Lower lobe of right lung (tissue), 2 donors: ENCODE measurements around the gene APOB. TPM values are rescaled to one million over a fixed set of nuclear protein-coding genes. Genes with fewer than 3 reads are reported as not detected.

Experiments
- ATAC-seq, 2 donors: fragments of 200-7000 bp; cut with Tn5 transposase; one replicate each; pipeline ENCODE4 v1.9.1; 2020 to 2022; ENCODE audit warnings: mild to moderate bottlenecking in 2 of 2, moderate library complexity in 2 of 2
- DNase-seq: peaks from one replicate; pipeline ENCODE4 v3.0.0-alpha.2; 2020
- H3K27ac ChIP-seq: fragments of 200-600 bp; one replicate; pipeline ENCODE4 v1.8.0; 2022
- H3K27me3 ChIP-seq: fragments of 200-600 bp; one replicate; pipeline ENCODE4 v1.8.0; 2022; ENCODE audit warnings: low read depth
- H3K36me3 ChIP-seq: fragments of 200-600 bp; one replicate; pipeline ENCODE4 v1.8.0; 2022; ENCODE audit warnings: mild to moderate bottlenecking
- H3K4me1 ChIP-seq: fragments of 200-600 bp; one replicate; pipeline ENCODE4 v1.8.0; 2022
- H3K4me3 ChIP-seq: fragments of 200-600 bp; one replicate; pipeline ENCODE4 v1.8.0; 2022; ENCODE audit warnings: mild to moderate bottlenecking
- H3K9me3 ChIP-seq: fragments of 200-600 bp; one replicate; pipeline ENCODE4 v1.8.0; 2022
- CTCF ChIP-seq: fragments of 200-600 bp; IDR thresholded peaks from one replicate; pipeline ENCODE4 v1.8.0; 2022; ENCODE audit warnings: antibody characterized with exemption, mild to moderate bottlenecking
- intact Hi-C: fragments of 100-400 bp; cut with DNase I; formaldehyde crosslinking; loops from one replicate; pipeline ENCODE4 v1.11.0; 2022
- total RNA-seq: library from RNA; stranded (reverse); fragmentation: NEBNext Ultra II Directional; extraction: Animal tissue kit (Norgen Biotek cat#: 25700); gene quantifications from one replicate; pipeline ENCODE4 v1.2.1, GENCODE V29; 2021
- donor health status: DM: no; HTN: yes; CAD: no; lungs with severe emphysema.

The APOB gene
- total RNA-seq, 1 donor from 2014 or later = 0.53 TPM

DNA sequence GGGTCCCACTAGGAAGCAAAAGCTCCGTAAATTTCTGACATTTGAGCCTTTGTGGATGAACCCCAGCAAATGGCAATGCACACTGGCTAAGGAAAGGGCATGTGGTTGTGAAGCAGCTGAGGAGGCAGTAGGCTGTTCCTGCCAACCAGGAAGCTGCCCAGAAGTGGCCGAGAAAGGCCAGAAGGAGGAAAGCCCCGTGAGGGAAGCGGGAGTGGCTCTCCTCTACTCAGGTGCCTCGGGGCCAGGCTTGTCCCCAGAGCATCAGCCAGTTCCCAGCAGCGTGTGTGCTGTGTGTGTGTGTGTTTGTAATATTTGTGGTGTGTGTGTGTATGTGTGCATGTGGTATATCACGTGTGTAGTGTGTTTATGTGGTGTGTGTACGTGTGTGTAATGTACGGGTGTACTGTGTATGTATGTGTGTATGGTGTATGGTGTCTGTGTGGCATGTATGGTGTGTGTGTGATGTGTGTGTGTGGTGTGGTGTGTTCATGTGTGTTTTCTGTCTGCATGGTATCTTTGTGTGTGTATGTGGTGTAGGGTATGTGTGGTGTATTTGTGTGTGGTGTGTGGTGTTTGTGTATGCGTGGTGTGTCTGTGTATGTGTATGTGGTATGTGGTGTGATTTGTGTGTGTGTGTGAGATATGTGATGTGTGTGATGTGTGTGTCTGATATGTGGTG is 90.6 kb downstream of the APOB start:
- TF ChIP-seq CTCF = no peak
- Histone ChIP-seq H3K27me3 (peaks cover 3% of the 10 kb centered on the region), H3K9me3 (no peaks in the 10 kb centered on the region), H3K4me1 (no peaks in the 10 kb centered on the region), H3K36me3 (no peaks in the 10 kb centered on the region), H3K27ac (no peak overlapping the region), H3K4me3 (no peak overlapping the region)
- DNase-seq = no peak
- intact Hi-C loops = no loop called here
- peak in 1 of 2 donors; percentile 50 for ATAC-seq

Other genes starting within 250 kb of the APOB start
- gene LDAH, start 221.0 kb downstream of the APOB start, total RNA-seq = 18.3 TPM
- gene TDRD15, start 79.9 kb upstream of the APOB start, total RNA-seq = not detected